SK-N-SH (cell line): ENCODE measurements around the gene PALLD. TPM values are rescaled to one million over a fixed set of nuclear protein-coding genes. Genes with fewer than 3 reads are reported as not detected.
A peak's percentile ranks its signal among the peaks of the same experiment; 100 is the strongest.

ENCODE experiments used
- CTCF ChIA-PET: fragments of 300-600, 350-600 bp; formaldehyde crosslinking; extraction: SDS; loops from one replicate; lab custom pipeline; 2021; lab: Yijun Ruan, JAX
- POLR2A ChIA-PET: fragments of 350-600 bp; sonication (Branson Sonifier 250); formaldehyde crosslinking; extraction: SDS; loops from one replicate; lab custom pipeline; 2020; ENCODE audit warnings: antibody characterized with exemption, inconsistent platforms; lab: Yijun Ruan, JAX
- DNase-seq: peaks from one replicate; pipeline ENCODE4 v3.0.0; 2012
- H2AFZ ChIP-seq: fragments of 200-600 bp; sonication (generic); 2 replicates; pipeline ENCODE4 v1.8.1; 2016; ENCODE audit warnings: antibody characterized with exemption, mild to moderate bottlenecking, low read depth
- H3F3A ChIP-seq: fragments of 200-600 bp; sonication (generic); replicated peaks from 2 replicates; pipeline ENCODE3; 2016; ENCODE audit warnings: antibody characterized with exemption, mild to moderate bottlenecking; ENCODE audit not compliant: insufficient read depth
- H3K27ac ChIP-seq, 2 experiments: fragments of 200-500 bp in 1 of 2; fragments of 200-600 bp in 1 of 2; sonication (Bioruptor generic) in 1 of 2; sonication (generic), shearing (Covaris generic) in 1 of 2; 2 replicates each; pipeline versions ENCODE4 v1.5.1 to v1.6.1; 2014 to 2016; ENCODE audit warnings: low read depth in 2 of 2, inconsistent platforms in 1 of 2, low read length in 1 of 2, mild to moderate bottlenecking in 1 of 2, mixed read lengths in 1 of 2
- H3K27me3 ChIP-seq: fragments of 200-600 bp; sonication (generic), shearing (Covaris generic); 2 replicates; pipeline ENCODE4 v1.6.1; 2016; ENCODE audit warnings: mixed run types; ENCODE audit not compliant: insufficient read depth
- H3K36me3 ChIP-seq, 2 experiments: fragments of 200-500 bp in 1 of 2; fragments of 200-600 bp in 1 of 2; sonication (Bioruptor generic) in 1 of 2; sonication (generic) in 1 of 2; replicated peaks in 1 of 2; 2 replicates each; pipeline versions ENCODE3 to v1.5.1; 2014 to 2016; ENCODE audit warnings: low read length in 1 of 2, mild to moderate bottlenecking in 1 of 2; ENCODE audit not compliant: insufficient read depth in 2 of 2, control insufficient read depth in 1 of 2
- H3K4me1 ChIP-seq, 2 experiments: fragments of 200-500 bp in 1 of 2; fragments of 200-600 bp in 1 of 2; sonication (Bioruptor generic) in 1 of 2; sonication (generic), shearing (Covaris generic) in 1 of 2; 2 replicates each; pipeline versions ENCODE4 v1.5.1 to v1.6.1; 2014 to 2016; ENCODE audit warnings: low read depth in 1 of 2, low read length in 1 of 2, mixed run types in 1 of 2; ENCODE audit not compliant: insufficient read depth in 2 of 2, control insufficient read depth in 1 of 2
- H3K4me2 ChIP-seq: fragments of 200-600 bp; sonication (generic), shearing (Covaris generic); 2 replicates; pipeline ENCODE4 v1.6.1; 2017; ENCODE audit warnings: mixed run types
- H3K4me3 ChIP-seq, 2 experiments: fragments of 200-500 bp in 1 of 2; fragments of 200-600 bp in 1 of 2; sonication (Bioruptor generic) in 1 of 2; sonication (generic), shearing (Covaris generic) in 1 of 2; 2 replicates each; pipeline versions ENCODE4 v1.5.1 to v1.8.1; 2014 to 2016; ENCODE audit warnings: low read depth in 2 of 2, inconsistent platforms in 1 of 2, low read length in 1 of 2, mild to moderate bottlenecking in 1 of 2, mixed read lengths in 1 of 2, moderate library complexity in 1 of 2
- H3K79me2 ChIP-seq: fragments of 200-600 bp; sonication (generic); 2 replicates; pipeline ENCODE4 v1.8.1; 2017; ENCODE audit warnings: mild to moderate bottlenecking; ENCODE audit not compliant: insufficient read depth
- H3K9ac ChIP-seq: fragments of 200-600 bp; sonication (generic); 2 replicates; pipeline ENCODE4 v1.6.1; 2017; ENCODE audit warnings: mixed run types
- H3K9me2 ChIP-seq: fragments of 200-600 bp; sonication (generic); 2 replicates; pipeline ENCODE4 v1.6.1; 2017; ENCODE audit warnings: mixed run types
- H3K9me3 ChIP-seq: fragments of 200-600 bp; sonication (generic); 2 replicates; pipeline ENCODE4 v1.6.1; 2017; ENCODE audit warnings: mixed run types, mild to moderate bottlenecking, moderate library complexity
- H4K20me1 ChIP-seq: fragments of 200-600 bp; sonication (generic); 2 replicates; pipeline ENCODE4 v1.6.1; 2017; ENCODE audit warnings: mild to moderate bottlenecking, mixed run types; ENCODE audit not compliant: insufficient read depth
- CHD2 ChIP-seq: fragments of 150-350 bp; IDR thresholded peaks from 2 replicates; pipeline ENCODE4 v1.6.1; 2018; ENCODE audit warnings: low read length; ENCODE audit not compliant: partially characterized antibody
- ELF1 ChIP-seq: IDR thresholded peaks from 2 replicates; pipeline ENCODE4 v1.4.0; 2012
- FOSL2 ChIP-seq: IDR thresholded peaks from 2 replicates; pipeline ENCODE4 v1.4.0; 2012; ENCODE audit warnings: low read depth, mild to moderate bottlenecking, moderate library complexity, borderline replicate concordance
- FOXJ3 ChIP-seq: sonication (generic); formaldehyde crosslinking; IDR thresholded peaks from 2 replicates; pipeline ENCODE4 v1.5.1; 2020; ENCODE audit warnings: mild to moderate bottlenecking, missing genetic modification reagents
- FOXM1 ChIP-seq: IDR thresholded peaks from 2 replicates; pipeline ENCODE4 v1.4.0; 2012; ENCODE audit warnings: low read depth, mild to moderate bottlenecking
- GABPA ChIP-seq: IDR thresholded peaks from 2 replicates; pipeline ENCODE4 v1.4.0; 2012; ENCODE audit warnings: low read depth, mild to moderate bottlenecking
- GATA2 ChIP-seq: sonication (generic); formaldehyde crosslinking; IDR thresholded peaks from 2 replicates; pipeline ENCODE4 v1.5.0; 2020; ENCODE audit warnings: mild to moderate bottlenecking, missing genetic modification reagents
- JUND ChIP-seq: IDR thresholded peaks from 2 replicates; pipeline ENCODE4 v1.4.0; 2012
- MEF2A ChIP-seq: IDR thresholded peaks from 2 replicates; pipeline ENCODE4 v1.4.0; 2012; ENCODE audit warnings: low read depth, borderline replicate concordance
- MXI1 ChIP-seq: IDR thresholded peaks from 2 replicates; pipeline ENCODE4 v1.6.1; 2012; ENCODE audit warnings: mild to moderate bottlenecking, low read depth, low read length, improper control_type of control experiment
- NFIC ChIP-seq: IDR thresholded peaks from 2 replicates; pipeline ENCODE4 v1.4.0; 2012; ENCODE audit warnings: borderline replicate concordance
- RAD21 ChIP-seq: IDR thresholded peaks from 2 replicates; pipeline ENCODE4 v1.6.1; 2012; ENCODE audit warnings: mild to moderate bottlenecking, low read length
- RFX5 ChIP-seq: IDR thresholded peaks from 2 replicates; pipeline ENCODE4 v1.6.1; 2012; ENCODE audit warnings: mild to moderate bottlenecking, improper control_type of control experiment, low read length
- RXRA ChIP-seq: IDR thresholded peaks from 2 replicates; pipeline ENCODE4 v1.4.0; 2012; ENCODE audit warnings: low read depth, mild to moderate bottlenecking, borderline replicate concordance
- SMC3 ChIP-seq: IDR thresholded peaks from 2 replicates; pipeline ENCODE4 v1.6.1; 2012; ENCODE audit warnings: low read depth, low read length, improper control_type of control experiment
- TAF1 ChIP-seq: IDR thresholded peaks from 2 replicates; pipeline ENCODE4 v1.6.1; 2012; ENCODE audit warnings: low read depth, mild to moderate bottlenecking, low read length, moderate library complexity, borderline replicate concordance
- TEAD4 ChIP-seq: IDR thresholded peaks from 2 replicates; pipeline ENCODE4 v1.4.0; 2012; ENCODE audit warnings: mild to moderate bottlenecking, borderline replicate concordance; ENCODE audit not compliant: insufficient read depth
- WGBS: methylation state at CpG from one replicate; pipeline ENCODE4 v1.1.6; 2017; ENCODE audit warnings: low lambda C conversion rate; 5-methylcytosine and 5-hydroxymethylcytosine counted together
- polyA plus RNA-seq, 3 experiments: library from polyadenylated mRNA; depleted of rRNA; stranded (reverse); fragments of >200 nt; gene quantifications; 2 replicates each; pipeline ENCODE4 v1.2.3, GENCODE V29; 2012
- TF ChIP-seq, protein P1 (sequence below): IDR thresholded peaks from 2 replicates; pipeline ENCODE4 v1.6.1; 2012; ENCODE audit warnings: mild to moderate bottlenecking, low read depth, low read length, moderate library complexity
- TF ChIP-seq, protein P2 (sequence below): IDR thresholded peaks from 2 replicates; pipeline ENCODE4 v1.4.0; 2012; ENCODE audit warnings: low read depth
- TF ChIP-seq, protein P3 (sequence below): IDR thresholded peaks from 2 replicates; pipeline ENCODE4 v1.4.0; 2012; ENCODE audit warnings: low read depth, borderline replicate concordance
- TF ChIP-seq, protein P4 (sequence below): fragments of 200-600 bp; sonication (generic); IDR thresholded peaks from 2 replicates; pipeline ENCODE4 v1.6.1; 2017; ENCODE audit warnings: antibody characterized with exemption, mild to moderate bottlenecking, moderate library complexity
- TF ChIP-seq, protein P5 (sequence below): fragments of 150-350 bp; IDR thresholded peaks from 2 replicates; pipeline ENCODE4 v1.6.1; 2017; ENCODE audit warnings: antibody characterized with exemption, low read length, low read depth, borderline replicate concordance
- TF ChIP-seq, protein P6 (sequence below): IDR thresholded peaks from 2 replicates; pipeline ENCODE4 v1.4.0; 2012; ENCODE audit warnings: low read depth, borderline replicate concordance

PALLD gene
- polyA plus RNA-seq, 1 of the 3 experiments (the other 2 are of a cell fraction): 33.0 TPM

DNA sequence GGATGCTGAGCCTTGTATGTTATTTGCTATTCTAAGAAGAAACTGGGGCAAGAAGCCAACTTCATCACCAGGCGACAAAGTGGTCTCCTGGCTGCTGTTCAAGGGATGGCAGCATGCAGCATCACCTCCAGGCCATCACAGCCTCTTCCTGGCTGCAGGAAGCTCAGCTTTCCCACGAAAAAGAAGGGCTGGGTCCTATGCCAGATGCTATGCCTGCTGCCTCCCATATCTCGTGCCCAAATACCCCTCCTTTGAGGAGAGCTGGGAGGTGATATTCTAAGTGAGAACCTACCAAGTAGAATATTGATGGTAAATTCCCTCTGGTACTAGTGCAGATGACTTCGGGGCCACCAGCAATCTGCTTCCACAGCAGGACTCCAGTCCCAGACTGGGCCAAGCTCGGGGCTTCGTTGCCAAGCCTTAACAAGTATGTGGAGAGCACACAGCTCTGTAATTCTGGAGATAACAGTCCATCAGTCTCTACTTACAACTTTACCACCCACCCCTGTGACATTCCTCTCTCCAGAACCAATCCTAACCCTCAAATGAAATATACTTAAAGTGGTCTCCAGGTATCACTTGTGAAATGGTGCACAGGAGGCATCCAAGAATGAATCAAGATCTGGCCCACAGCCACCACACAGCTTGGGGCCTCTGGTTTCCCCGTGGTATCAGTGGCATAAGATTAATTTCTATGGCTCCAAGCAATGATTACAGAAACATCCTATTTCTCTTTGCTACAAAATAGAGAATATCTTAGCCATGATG, 149.3 kb downstream of the PALLD start:
- H3K4me2 ChIP-seq: peak overlapping the region; percentile 67
- H3K27me3 ChIP-seq: no peaks in the 10 kb centered on the region
- H3K27ac ChIP-seq: peak overlapping the region; percentile 74 to 94
- no peaks in the 10 kb centered on the region for H3K36me3 ChIP-seq
- H3K79me2 ChIP-seq: peaks cover 32% of the 10 kb centered on the region; the same call in 1 of the 2 replicates
- peaks cover 44 to 53% of the 10 kb centered on the region in 2 experiments for H3K4me1 ChIP-seq
- POLR2A ChIA-PET: interaction anchor here (0.8 to 1.7 kb wide), 2 partner anchors 8 to 187 kb away, joined by 3 to 5 read pairs; no protein-coding TSS in a partner anchor
- H3K9me2 ChIP-seq: no peaks in the 10 kb centered on the region
- 32% methylated on average over 6 of the region's 7 CpGs for WGBS
- H4K20me1 ChIP-seq: no peaks in the 10 kb centered on the region
- H3K9ac ChIP-seq: peak overlapping the region; percentile 47; the same call in 1 of the 2 replicates
- CTCF ChIA-PET: interaction anchor here (0.8 to 2.0 kb wide), 7 partner anchors 10 to 270 kb away, joined by 3 to 7 read pairs (median 4); no protein-coding TSS in a partner anchor
- no peak overlapping the region for H3K4me3 ChIP-seq
- DNase-seq: peak; percentile 65
- peak overlapping the region; percentile 44; the same call in 1 of the 2 replicates for H2AFZ ChIP-seq
- peaks cover 23% of the 10 kb centered on the region for H3F3A ChIP-seq
- no peaks in the 10 kb centered on the region for H3K9me3 ChIP-seq
- TF ChIP-seq TAF1: no peak
- TF ChIP-seq CHD2: no peak
- no peak for TF ChIP-seq FOSL2
- no peak for TF ChIP-seq FOXM1
- TF ChIP-seq, protein P1, sequence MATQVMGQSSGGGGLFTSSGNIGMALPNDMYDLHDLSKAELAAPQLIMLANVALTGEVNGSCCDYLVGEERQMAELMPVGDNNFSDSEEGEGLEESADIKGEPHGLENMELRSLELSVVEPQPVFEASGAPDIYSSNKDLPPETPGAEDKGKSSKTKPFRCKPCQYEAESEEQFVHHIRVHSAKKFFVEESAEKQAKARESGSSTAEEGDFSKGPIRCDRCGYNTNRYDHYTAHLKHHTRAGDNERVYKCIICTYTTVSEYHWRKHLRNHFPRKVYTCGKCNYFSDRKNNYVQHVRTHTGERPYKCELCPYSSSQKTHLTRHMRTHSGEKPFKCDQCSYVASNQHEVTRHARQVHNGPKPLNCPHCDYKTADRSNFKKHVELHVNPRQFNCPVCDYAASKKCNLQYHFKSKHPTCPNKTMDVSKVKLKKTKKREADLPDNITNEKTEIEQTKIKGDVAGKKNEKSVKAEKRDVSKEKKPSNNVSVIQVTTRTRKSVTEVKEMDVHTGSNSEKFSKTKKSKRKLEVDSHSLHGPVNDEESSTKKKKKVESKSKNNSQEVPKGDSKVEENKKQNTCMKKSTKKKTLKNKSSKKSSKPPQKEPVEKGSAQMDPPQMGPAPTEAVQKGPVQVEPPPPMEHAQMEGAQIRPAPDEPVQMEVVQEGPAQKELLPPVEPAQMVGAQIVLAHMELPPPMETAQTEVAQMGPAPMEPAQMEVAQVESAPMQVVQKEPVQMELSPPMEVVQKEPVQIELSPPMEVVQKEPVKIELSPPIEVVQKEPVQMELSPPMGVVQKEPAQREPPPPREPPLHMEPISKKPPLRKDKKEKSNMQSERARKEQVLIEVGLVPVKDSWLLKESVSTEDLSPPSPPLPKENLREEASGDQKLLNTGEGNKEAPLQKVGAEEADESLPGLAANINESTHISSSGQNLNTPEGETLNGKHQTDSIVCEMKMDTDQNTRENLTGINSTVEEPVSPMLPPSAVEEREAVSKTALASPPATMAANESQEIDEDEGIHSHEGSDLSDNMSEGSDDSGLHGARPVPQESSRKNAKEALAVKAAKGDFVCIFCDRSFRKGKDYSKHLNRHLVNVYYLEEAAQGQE: 0 out of 2 replicates have a peak, but pooled peaks have one; percentile 21
- TF ChIP-seq, protein P2, sequence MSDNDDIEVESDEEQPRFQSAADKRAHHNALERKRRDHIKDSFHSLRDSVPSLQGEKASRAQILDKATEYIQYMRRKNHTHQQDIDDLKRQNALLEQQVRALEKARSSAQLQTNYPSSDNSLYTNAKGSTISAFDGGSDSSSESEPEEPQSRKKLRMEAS: 0 out of 2 replicates have a peak, but pooled peaks have one; percentile 10
- TF ChIP-seq GATA2 (CRISPR knock-in tag): no peak; the same call in 1 of the 2 replicates
- TF ChIP-seq, protein P3, sequence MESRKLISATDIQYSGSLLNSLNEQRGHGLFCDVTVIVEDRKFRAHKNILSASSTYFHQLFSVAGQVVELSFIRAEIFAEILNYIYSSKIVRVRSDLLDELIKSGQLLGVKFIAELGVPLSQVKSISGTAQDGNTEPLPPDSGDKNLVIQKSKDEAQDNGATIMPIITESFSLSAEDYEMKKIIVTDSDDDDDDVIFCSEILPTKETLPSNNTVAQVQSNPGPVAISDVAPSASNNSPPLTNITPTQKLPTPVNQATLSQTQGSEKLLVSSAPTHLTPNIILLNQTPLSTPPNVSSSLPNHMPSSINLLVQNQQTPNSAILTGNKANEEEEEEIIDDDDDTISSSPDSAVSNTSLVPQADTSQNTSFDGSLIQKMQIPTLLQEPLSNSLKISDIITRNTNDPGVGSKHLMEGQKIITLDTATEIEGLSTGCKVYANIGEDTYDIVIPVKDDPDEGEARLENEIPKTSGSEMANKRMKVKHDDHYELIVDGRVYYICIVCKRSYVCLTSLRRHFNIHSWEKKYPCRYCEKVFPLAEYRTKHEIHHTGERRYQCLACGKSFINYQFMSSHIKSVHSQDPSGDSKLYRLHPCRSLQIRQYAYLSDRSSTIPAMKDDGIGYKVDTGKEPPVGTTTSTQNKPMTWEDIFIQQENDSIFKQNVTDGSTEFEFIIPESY: no peak
- TF ChIP-seq RXRA: no peak
- no peak for TF ChIP-seq ELF1
- TF ChIP-seq, protein P4, sequence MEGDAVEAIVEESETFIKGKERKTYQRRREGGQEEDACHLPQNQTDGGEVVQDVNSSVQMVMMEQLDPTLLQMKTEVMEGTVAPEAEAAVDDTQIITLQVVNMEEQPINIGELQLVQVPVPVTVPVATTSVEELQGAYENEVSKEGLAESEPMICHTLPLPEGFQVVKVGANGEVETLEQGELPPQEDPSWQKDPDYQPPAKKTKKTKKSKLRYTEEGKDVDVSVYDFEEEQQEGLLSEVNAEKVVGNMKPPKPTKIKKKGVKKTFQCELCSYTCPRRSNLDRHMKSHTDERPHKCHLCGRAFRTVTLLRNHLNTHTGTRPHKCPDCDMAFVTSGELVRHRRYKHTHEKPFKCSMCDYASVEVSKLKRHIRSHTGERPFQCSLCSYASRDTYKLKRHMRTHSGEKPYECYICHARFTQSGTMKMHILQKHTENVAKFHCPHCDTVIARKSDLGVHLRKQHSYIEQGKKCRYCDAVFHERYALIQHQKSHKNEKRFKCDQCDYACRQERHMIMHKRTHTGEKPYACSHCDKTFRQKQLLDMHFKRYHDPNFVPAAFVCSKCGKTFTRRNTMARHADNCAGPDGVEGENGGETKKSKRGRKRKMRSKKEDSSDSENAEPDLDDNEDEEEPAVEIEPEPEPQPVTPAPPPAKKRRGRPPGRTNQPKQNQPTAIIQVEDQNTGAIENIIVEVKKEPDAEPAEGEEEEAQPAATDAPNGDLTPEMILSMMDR: no peak
- TF ChIP-seq JUND: no peak
- TF ChIP-seq, protein P5, sequence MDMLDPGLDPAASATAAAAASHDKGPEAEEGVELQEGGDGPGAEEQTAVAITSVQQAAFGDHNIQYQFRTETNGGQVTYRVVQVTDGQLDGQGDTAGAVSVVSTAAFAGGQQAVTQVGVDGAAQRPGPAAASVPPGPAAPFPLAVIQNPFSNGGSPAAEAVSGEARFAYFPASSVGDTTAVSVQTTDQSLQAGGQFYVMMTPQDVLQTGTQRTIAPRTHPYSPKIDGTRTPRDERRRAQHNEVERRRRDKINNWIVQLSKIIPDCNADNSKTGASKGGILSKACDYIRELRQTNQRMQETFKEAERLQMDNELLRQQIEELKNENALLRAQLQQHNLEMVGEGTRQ: no peak
- no peak for TF ChIP-seq RFX5
- peak; percentile 67 for TF ChIP-seq MXI1
- no peak for TF ChIP-seq MEF2A
- TF ChIP-seq NFIC: peak; percentile 73
- no peak for TF ChIP-seq FOXJ3
- TF ChIP-seq GABPA: no peak
- no peak for TF ChIP-seq SMC3
- TF ChIP-seq, protein P6, sequence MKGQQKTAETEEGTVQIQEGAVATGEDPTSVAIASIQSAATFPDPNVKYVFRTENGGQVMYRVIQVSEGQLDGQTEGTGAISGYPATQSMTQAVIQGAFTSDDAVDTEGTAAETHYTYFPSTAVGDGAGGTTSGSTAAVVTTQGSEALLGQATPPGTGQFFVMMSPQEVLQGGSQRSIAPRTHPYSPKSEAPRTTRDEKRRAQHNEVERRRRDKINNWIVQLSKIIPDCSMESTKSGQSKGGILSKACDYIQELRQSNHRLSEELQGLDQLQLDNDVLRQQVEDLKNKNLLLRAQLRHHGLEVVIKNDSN: no peak
- TF ChIP-seq RAD21: peak; percentile 17; the same call in 1 of the 2 replicates
- no peak for TF ChIP-seq TEAD4
